ENCODE results near the gene MOCS2.

The MOCS2 gene

DNA sequence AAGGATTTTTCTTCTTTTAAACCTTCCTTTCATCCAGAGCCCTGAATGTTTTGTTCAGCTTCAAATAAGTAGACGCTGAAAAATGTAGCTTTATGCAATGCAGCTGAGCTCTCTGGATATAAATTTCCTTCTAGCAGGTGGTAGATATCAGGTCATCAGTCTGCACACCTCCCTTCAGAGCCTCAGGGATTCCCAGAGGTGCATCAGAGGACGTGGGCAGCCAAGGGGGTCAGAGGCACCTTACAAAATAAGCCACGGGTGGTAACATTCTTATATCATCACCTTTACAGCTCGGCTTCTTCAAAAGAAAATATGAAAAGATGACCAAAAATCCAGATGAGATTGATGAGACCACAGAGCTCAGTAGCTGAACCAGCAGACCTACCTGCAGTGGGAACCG, 19.3 kb downstream of the MOCS2 start:
- Histone ChIP-seq H3K9me3 (ENCODE audit: insufficient read depth, low read length) (no peaks in the 10 kb centered on the region), H2AFZ (ENCODE audit: low read depth, low read length, severe bottlenecking) (no peak overlapping the region), H3K4me3 (ENCODE audit: insufficient read depth, low read length, poor library complexity, severe bottlenecking) (no peak overlapping the region), H4K20me1 (ENCODE audit: low read depth, low read length) (no peaks in the 10 kb centered on the region), H3K4me2 (ENCODE audit: low read depth, low read length, poor library complexity, severe bottlenecking) (no peak overlapping the region), H3K27ac (ENCODE audit: low read depth, low read length) (no peak overlapping the region), H3K9ac (ENCODE audit: low read length) (no peak overlapping the region), H3K9me2 (replicated peaks; ENCODE audit: insufficient read depth, low read length) (no peaks in the 10 kb centered on the region), H3K36me3 (ENCODE audit: low read length) (no peaks in the 10 kb centered on the region; the same call in 1 of the 2 replicates), H3F3A (ENCODE audit: insufficient read depth) (no peaks in the 10 kb centered on the region), H3K27me3 (ENCODE audit: low read length) (no peaks in the 10 kb centered on the region), H3K79me2 (ENCODE audit: insufficient read depth, low read length) (no peaks in the 10 kb centered on the region)
- TF ChIP-seq EZH2phosphoT487 (conservative IDR thresholded peaks at IDR 0.05; ENCODE audit: low read length), result no peak

DNA sequence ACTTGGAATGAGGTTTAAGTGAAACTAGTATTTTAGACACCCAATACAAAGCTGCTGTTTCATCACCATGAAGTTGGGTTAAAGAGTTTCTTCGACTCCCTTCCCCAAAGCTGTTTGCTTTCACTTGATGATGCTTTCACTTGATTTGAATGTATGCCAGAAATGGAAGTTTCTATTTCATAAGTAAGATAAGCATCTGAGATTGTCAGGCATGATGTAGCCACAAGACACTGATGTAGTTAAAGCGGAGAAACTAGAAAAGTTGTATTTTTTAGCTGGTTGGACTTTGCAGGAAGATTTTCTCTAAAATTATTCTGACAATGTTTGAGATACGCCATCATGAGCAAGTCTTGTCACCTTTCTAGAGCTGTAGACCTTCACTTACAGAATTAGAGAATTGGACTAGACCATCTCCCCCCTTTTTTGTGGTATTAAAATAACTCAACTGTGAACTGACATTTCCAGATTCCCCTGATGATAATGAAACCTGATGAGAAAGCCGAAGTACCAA, 20.0 kb downstream of the MOCS2 start:
- Histone ChIP-seq H3F3A (ENCODE audit: insufficient read depth) (no peaks in the 10 kb centered on the region), H3K4me2 (ENCODE audit: low read depth, low read length, poor library complexity, severe bottlenecking) (no peak overlapping the region), H3K9me2 (replicated peaks; ENCODE audit: insufficient read depth, low read length) (no peaks in the 10 kb centered on the region), H3K79me2 (ENCODE audit: insufficient read depth, low read length) (no peaks in the 10 kb centered on the region), H3K9me3 (ENCODE audit: insufficient read depth, low read length) (no peaks in the 10 kb centered on the region), H3K4me3 (ENCODE audit: insufficient read depth, low read length, poor library complexity, severe bottlenecking) (no peak overlapping the region), H3K27ac (ENCODE audit: low read depth, low read length) (no peak overlapping the region), H3K9ac (ENCODE audit: low read length) (no peak overlapping the region), H3K27me3 (ENCODE audit: low read length) (0 out of 2 replicates have a peak, but pooled peaks cover 3% of the 10 kb centered on the region), H3K36me3 (ENCODE audit: low read length) (no peaks in the 10 kb centered on the region), H2AFZ (ENCODE audit: low read depth, low read length, severe bottlenecking) (no peak overlapping the region), H4K20me1 (ENCODE audit: low read depth, low read length) (no peaks in the 10 kb centered on the region)
- TF ChIP-seq, protein P1, sequence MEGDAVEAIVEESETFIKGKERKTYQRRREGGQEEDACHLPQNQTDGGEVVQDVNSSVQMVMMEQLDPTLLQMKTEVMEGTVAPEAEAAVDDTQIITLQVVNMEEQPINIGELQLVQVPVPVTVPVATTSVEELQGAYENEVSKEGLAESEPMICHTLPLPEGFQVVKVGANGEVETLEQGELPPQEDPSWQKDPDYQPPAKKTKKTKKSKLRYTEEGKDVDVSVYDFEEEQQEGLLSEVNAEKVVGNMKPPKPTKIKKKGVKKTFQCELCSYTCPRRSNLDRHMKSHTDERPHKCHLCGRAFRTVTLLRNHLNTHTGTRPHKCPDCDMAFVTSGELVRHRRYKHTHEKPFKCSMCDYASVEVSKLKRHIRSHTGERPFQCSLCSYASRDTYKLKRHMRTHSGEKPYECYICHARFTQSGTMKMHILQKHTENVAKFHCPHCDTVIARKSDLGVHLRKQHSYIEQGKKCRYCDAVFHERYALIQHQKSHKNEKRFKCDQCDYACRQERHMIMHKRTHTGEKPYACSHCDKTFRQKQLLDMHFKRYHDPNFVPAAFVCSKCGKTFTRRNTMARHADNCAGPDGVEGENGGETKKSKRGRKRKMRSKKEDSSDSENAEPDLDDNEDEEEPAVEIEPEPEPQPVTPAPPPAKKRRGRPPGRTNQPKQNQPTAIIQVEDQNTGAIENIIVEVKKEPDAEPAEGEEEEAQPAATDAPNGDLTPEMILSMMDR (IDR thresholded peaks at IDR 0.05; ENCODE audit: insufficient read depth, low read length, poor library complexity, severe bottlenecking), result no peak
- TF ChIP-seq EZH2phosphoT487 (conservative IDR thresholded peaks at IDR 0.05; ENCODE audit: low read length), result no peak

DNA sequence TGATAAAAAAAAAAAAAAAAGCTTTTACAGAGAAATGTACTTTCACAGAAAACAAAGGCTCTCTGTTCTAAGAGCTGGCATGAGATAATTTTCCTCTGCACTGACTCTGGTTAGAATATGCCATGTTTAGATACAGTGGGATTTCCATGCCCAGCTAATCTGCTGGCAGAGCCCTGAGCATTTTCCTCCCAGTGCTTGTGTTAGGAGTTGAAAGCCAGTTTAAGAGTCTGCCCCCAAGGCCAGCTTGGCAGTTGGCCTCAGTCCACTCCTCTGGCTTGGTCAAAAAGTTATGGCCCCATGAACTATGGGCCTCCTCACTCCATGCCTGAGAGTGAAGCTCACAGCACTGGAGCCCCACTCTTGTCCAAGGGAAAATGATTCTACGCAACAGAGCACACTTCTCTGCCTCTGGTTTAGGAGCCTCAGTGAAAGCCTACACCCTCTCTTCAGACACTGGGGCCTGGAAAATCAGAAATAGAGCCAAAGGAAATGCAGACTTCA, 21.9 kb downstream of the MOCS2 start:
- H4K20me1 ChIP-seq (ENCODE audit: low read depth, low read length), result no peaks in the 10 kb centered on the region
- H3K4me3 ChIP-seq (ENCODE audit: insufficient read depth, low read length, poor library complexity, severe bottlenecking), result no peak overlapping the region
- no peak overlapping the region for H3K27ac ChIP-seq (ENCODE audit: low read depth, low read length)
- no peaks in the 10 kb centered on the region for H3K9me3 ChIP-seq (ENCODE audit: insufficient read depth, low read length)
- no peaks in the 10 kb centered on the region for H3K9me2 ChIP-seq (replicated peaks; ENCODE audit: insufficient read depth, low read length)
- H2AFZ ChIP-seq (ENCODE audit: low read depth, low read length, severe bottlenecking), result no peak overlapping the region
- H3K9ac ChIP-seq (ENCODE audit: low read length), result no peak overlapping the region
- H3K36me3 ChIP-seq (ENCODE audit: low read length), result no peaks in the 10 kb centered on the region
- H3F3A ChIP-seq (ENCODE audit: insufficient read depth), result no peaks in the 10 kb centered on the region
- 0 out of 2 replicates have a peak, but pooled peaks cover 3% of the 10 kb centered on the region for H3K27me3 ChIP-seq (ENCODE audit: low read length)
- H3K79me2 ChIP-seq (ENCODE audit: insufficient read depth, low read length), result no peaks in the 10 kb centered on the region
- H3K4me2 ChIP-seq (ENCODE audit: low read depth, low read length, poor library complexity, severe bottlenecking), result no peak overlapping the region
- TF ChIP-seq EZH2phosphoT487 (conservative IDR thresholded peaks at IDR 0.05; ENCODE audit: low read length), result no peak
- TF ChIP-seq, protein P1 (IDR thresholded peaks at IDR 0.05; ENCODE audit: insufficient read depth, low read length, poor library complexity, severe bottlenecking), result no peak

DNA sequence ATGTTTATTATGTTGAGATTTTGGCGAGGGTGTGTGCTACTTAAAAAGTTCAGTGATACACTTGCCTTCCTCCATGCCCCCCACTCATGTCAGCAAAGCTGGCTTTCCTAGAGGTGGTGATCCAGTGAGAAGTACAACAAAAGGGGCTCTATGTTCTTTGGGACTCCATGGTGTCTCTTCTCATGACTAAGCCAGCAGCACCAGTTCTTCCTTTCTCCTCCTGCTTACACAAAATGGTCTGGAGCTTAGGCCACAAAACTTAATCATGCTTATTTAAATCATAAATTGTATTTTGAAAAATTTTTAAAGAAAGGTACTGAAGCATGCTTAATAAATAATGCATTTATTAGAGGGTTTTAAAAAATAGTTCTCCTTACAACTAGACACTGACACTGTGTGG, 22.4 kb downstream of the MOCS2 start:
- no peak overlapping the region for H3K27ac ChIP-seq (ENCODE audit: low read depth, low read length)
- no peak overlapping the region for H3K4me3 ChIP-seq (ENCODE audit: insufficient read depth, low read length, poor library complexity, severe bottlenecking)
- no peak overlapping the region for H3K9ac ChIP-seq (ENCODE audit: low read length)
- H3F3A ChIP-seq (ENCODE audit: insufficient read depth), result no peaks in the 10 kb centered on the region
- H2AFZ ChIP-seq (ENCODE audit: low read depth, low read length, severe bottlenecking), result no peak overlapping the region
- H3K9me2 ChIP-seq (replicated peaks; ENCODE audit: insufficient read depth, low read length), result no peaks in the 10 kb centered on the region
- TF ChIP-seq, protein P1 (IDR thresholded peaks at IDR 0.05; ENCODE audit: insufficient read depth, low read length, poor library complexity, severe bottlenecking), result no peak
- no peak for TF ChIP-seq EZH2phosphoT487 (conservative IDR thresholded peaks at IDR 0.05; ENCODE audit: low read length)
- H4K20me1 ChIP-seq (ENCODE audit: low read depth, low read length), result no peaks in the 10 kb centered on the region
- H3K79me2 ChIP-seq (ENCODE audit: insufficient read depth, low read length), result no peaks in the 10 kb centered on the region
- H3K4me2 ChIP-seq (ENCODE audit: low read depth, low read length, poor library complexity, severe bottlenecking), result no peak overlapping the region
- H3K36me3 ChIP-seq (ENCODE audit: low read length), result no peaks in the 10 kb centered on the region
- H3K27me3 ChIP-seq (ENCODE audit: low read length), result 0 out of 2 replicates have a peak, but pooled peaks cover 3% of the 10 kb centered on the region
- no peaks in the 10 kb centered on the region for H3K9me3 ChIP-seq (ENCODE audit: insufficient read depth, low read length)
